ENCODE results near the gene MAML2.

MAML2 gene

DNA sequence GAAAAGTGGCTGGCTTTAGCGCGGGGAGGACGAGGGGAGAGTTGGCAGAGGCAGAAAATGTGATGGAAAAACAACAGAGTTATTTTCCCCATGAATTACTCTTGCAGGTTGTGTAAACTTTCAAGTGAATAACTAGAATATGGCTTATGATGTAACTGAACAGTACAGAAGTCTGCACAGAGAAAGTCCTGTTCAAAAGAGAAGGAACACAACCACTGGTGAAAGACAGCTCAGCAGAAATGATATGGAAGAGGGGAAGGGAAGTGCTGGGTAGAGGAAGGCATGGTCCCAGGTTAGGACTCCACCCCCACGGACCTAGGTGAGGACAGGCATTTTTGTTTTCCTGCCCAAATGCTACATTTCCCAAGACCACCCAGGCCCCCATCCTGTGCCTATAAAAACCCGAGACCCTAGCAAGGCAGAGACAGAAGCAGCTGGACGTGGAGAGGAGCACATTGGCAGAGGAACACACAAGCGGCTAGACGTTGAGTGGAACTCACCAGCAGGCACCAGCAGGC lies 77.7 kb downstream of the MAML2 start:
- no peak for DNase-seq

DNA sequence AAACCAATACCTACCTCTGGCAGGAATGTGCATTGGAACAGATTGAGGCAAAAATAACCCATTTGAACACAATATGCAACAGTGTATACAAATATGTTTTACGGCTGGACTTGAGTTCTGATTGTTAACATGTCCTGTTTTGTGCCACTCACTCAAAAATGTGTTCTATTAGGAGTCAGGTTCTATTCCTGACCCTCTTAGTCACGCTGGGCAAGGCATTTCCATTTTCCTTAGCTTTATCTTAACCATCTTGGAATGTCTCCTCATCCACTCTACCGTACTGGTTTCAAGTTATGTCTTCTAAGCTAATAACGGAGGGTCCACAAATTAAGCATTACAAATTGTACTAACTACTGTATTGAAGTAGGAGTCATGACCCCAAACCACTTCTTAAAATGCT lies 78.6 kb downstream of the MAML2 start:
- DNase-seq, result no peak

DNA sequence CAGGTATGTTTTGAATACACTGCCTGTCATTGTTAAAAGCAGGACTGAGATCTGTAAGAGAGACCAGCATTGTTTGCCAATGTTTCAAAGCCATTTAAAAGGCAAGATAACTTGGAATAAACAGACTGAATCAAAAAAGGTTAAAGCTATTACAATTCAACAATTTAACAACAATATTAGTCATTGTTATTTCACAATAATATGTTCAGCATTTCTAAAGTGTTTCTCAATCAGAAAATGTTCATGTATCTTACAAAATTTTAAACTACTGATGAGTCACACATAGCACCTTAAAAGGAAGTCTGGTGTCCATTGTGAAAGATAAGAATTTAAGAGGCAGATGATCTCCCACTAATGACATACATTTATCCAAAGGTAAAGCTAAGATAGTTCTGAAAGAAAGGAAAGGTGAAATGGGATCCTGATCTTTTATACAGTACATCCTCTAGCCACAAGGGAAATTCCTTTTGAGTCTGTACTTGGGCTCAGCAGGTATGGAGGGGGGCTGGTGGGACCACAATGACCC lies 79.7 kb downstream of the MAML2 start:
- no peak for DNase-seq

DNA sequence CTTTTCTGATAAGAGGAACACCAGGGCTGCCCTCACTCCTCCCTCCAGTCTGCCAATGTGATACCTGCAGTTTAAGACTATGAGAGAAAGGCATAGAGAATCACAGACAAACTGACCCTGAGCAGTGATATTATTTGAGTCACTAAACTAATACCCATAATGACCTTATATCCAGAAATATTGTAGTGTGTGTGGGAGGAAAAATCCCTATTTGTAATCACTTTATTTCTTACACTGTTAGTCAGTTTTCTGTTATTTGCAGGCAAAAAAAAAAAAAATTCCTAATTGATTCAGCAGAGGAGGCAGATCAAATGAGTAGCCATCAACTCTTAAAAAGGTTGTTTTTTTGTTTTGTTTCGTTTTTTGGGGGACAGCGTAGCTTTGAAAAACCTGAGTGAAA lies 82.5 kb downstream of the MAML2 start:
- no peak for DNase-seq

DNA sequence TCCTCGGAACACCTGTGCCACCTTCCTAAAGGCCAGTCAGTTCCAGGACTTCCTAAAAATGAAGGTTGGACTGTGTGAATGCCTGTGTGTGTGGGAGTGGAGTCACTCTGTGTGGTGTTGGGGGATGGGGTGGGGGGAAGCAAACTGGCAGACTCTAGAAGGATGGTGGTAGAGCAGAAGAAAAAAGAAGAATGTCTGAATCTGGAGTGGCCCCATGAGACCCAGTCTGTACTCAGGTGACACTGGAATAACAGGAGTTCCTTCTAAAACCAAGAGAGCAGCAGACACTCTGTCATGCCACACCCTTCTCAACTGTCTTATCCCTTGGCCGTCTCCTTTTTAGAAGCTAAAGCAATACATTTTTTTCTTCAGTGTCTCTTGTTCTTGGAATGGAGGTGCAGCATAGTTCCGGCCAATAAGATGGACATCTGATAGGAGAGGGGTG lies 82.9 kb downstream of the MAML2 start:
- no peak for DNase-seq

DNA sequence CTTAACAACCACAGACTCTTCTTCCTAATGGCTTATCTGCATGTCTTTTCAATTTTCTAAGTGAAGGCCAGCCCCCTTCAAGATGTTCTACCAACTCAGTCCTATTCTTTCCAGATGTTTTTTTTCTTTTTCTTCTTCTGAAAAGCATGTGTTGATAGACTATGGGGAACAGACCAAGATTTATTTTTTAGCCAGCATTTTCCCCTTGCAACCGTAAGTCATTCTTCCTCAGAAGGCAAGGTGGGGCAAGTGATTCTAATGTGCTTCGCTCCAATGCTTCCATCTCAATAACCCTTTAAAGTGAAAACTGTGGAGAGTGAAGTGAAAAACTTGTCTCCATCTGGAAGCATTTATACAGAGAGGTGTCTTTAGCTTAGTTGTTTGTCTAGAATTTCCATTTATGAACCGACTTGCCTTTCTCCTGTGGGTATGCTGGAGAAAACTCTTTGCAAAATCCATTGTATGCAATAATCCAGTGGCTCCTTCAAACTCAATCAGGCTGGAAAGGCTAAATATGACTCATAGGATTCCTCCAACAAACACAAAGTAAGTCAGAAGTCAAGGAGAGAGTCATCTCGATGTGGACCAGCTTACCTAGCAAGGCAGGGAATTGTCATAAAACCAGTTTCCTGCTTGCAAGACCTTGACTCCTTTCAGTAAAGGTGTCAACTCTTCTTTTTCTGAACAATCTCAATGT lies 83.7 kb downstream of the MAML2 start:
- DNase-seq, result no peak

DNA sequence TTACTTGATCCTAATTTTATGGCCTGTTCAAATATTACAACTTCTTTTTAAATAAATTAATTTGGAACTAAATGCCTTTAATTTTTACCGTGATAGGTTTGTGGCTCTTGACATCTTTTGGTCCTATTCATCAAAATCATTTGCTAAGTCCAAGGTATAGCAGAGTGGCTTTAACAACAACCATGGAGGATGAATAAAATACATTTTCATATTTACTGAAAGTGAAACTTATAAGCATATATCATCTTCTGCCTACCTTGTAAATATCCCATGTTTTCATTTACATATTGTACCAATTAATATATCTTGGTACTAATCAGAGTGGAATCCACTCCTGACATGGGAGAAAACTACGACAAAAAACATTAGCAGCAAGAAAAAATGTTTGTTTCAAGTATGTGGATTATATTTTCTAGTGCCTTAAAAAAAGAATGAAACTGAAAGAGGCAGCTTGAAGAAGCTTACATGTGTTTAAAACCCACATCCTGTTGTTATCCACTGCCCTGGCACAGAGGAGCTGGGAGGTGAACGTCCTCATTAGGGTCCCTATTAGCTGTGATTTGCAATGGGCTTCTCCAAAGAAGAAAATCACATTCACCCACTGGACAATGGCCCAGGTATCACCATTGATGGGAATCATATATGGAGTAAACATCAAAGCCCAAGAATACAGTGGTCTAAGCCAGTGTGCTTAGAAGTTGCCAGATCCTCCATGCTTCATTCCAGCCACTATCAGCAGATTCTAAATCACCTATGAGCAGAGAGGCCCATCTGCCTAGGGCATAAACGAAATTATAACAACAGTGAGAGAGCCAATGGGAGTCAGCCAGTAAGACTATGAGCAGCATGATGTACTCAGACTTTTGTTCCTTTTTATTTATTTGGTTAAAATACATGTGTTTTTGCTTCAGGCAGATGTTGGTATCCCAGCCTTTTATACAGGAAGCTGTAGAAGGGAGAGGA lies 84.7 kb downstream of the MAML2 start:
- no peak for DNase-seq

DNA sequence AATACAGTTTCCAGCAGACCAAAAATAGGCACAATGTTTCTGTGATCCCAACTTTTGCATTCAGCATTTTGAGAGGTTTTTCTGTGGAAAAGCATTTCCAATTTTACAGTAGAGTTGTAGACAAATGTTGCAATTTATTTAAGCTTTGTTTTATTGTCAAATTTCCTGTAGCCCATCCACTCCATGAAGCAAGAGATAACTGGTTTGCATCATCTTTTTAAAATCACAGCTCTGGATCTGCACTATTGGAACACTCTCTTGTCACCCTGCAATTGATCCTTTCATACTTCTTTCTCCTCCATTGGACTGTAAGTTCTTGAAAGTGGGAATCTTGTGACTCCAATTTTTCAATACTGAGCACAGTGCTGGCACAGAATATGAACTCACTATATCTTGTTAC lies 86.0 kb downstream of the MAML2 start:
- no peak for DNase-seq

DNA sequence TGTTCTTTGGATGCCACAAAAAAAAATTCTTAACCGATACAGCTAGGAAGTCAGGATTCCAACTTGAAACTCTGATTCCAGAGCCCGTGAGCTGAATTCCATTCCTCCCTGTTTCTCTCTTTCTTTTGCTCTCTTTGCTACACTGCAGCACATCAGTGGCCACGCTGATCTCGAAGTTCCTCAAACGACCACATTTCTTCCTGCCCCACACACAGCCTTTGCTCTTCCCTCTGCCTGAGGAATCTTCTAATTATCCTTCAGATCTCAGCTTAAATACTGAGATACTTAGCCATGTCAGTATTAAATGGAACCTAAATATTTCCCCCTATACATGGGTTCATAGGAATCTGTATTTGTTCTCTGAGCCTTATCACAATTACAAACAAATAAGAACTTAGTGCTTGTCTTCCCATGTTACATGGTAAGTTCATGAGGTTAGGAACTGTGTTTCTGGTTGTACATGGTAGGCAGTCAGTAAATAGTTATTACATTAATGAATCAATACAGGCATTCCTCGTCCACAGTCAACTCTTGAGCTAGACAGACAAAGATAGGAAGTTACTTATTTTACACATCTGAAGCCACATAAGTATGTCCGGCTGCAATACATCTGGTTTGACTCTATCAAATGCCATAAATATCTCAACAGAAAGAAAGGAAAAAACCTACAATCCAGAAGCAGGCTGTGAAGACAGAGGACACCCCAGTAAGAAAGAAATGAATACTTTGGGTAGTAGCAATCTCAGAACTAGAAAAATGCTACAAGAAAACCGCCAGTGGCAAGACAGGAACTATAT lies 86.6 kb downstream of the MAML2 start:
- DNase-seq, result peak in 1 of 2 donors; percentile 14

DNA sequence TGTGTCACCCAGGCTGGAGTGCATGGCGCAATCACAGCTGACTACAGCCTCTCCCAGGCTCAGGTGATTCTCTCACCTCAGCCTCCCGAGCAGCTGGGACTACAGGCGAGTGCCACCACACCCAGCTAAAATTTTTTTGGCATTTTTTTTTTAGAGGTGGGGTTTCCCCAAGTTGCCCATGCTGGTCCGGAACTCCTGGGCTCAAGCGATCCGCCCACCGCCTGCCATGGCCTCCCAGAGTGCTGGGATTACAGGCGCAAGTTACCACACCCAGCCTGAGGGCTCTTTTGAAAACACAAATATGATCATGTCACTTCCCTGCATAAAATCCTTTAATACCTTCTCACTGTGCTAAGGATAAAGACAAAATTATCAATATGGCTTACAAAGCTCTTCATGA lies 88.1 kb downstream of the MAML2 start:
- DNase-seq, result no peak

DNA sequence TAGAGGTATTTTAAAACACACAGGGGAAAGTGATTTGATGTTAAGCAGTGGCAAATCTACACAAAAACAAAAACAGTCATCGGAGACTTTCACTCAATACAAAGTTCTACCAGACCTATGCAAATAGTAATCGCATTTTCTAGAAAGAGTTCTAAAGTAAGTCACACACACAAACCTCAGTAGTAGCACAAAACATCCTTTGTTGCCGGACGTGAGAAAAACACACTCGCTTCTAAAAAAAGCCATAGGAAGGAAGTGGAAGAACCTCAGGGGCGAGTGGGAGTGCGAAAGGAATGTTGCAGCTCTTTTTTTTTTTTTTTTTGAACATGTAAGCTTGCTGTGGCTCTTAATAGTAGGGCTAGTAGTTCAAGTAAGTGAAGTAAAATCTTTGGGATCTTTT lies 88.9 kb downstream of the MAML2 start:
- no peak for DNase-seq

DNA sequence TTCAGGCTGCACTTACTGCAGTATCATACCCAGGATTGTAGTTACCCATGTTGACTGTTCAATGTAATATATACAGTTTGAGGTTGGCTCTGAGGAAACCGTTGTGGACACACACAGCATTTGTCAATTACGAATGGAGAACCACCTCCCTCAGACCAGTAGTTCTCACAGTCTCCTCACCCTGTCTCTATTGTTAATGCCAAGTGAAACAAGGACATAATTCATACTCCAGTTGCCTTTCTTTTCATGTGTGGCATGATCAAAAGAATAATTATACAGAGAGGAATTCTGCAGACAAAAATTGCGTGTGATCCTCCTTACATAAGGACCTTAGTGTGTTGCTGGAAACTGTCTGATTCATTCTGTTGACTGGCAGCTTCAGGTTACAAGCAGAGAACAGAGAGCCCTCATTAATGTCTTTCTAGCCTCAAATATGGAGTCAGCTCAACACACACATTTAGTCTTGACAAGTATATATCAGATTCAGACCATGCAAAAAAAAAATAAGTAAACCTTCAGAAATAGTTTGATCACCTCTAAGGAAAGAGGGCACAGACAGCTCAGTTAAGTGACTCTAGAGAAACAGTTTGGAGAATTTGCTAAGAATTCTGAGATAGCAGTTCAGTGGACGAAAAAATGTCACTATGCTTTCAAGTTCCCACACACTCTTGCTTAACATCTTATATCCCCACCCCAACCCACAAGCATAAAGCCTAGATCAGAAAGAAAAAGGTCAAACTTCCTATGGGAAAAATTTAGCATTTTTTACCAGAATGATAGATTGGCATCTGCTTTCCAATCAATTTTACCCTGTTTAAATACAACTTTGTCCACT lies 96.1 kb downstream of the MAML2 start:
- peak in 1 of 2 donors; percentile 36 for DNase-seq

DNA sequence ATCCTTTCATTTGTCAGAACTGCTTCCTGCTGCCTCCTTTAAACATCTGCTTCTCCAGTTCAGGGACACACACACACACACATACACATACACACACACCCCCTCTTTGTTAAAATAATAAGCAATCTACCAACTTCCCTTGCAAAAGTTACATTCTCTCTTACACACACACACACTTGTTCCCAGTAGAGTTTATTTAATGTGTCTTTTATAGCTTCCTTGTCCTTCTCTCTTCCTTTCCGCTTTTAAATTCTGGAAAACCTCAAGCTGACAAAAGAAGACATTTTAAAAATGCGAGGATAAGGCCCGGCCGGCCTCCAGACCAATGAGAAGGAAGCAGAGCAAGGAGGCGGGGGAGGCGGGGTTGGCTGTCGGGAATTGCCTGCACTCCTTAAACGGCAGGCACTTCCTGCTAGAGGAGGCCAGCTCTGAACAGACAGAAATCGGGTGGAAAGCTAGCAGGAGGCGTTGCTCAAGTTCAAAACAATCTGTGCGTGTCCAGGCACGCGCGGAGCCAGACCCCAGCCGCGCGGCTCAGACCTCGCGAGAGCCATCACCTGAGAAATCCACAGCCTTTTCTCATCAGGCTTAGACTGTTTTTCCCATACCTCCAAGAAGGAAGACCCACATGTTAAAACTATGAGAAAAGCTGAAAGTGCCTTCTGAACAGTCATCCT lies 99.9 kb downstream of the MAML2 start:
- peak; percentile 79 to 80 for DNase-seq

DNA sequence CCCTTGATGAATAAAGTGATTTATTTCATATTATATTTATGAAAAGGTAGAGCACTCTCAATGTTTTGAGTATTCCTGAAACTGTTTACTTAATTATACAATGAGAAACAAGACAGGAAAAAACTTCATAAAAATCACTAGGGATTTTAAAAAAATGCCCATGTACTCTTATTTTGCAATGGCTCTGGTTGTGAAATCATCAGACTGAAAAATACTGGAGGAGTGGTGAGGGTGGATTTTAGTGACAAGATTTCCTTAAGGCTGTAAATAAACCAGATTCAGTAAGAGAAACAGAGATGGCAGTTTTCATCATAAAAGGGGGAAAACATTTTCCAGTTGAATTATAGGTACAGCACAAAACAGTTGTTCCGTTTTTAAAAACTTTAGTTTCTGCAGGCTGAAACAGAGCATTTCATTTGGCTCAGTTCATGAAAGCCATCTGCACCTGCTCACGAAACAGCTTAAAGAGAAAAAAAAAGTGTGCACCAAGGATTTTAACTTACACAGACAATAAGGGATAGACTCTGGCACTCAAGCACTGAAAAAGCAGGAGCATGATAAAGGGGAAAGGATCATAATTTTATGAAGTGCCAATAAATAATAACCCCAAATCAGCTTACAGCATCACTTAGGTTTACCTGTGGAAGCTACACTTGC lies 100.7 kb downstream of the MAML2 start:
- no peak for DNase-seq

DNA sequence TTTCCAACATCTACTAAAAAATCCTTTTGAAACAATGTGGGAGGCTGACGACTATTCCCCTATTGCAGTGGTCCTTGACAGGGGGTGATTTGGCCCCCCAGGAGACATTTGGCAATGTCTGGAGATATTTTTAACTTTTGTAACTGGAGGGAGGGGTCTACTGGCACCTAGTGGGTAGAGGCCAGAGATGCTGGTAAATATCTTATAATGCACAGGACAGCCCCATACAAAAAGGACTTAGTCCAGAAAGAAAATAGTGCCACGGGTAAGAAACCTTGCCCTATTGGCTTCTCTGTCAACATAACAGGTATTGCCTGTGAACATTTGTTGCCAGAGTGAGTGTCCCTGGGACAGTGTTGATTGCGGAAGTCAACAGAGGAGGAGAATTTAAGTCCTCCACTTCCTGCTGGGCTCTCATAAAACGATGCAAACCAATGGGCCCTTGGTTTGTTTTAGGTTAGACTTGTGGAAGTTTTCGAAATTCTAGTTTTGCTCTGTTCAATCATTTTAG lies 101.6 kb downstream of the MAML2 start:
- no peak for DNase-seq

DNA sequence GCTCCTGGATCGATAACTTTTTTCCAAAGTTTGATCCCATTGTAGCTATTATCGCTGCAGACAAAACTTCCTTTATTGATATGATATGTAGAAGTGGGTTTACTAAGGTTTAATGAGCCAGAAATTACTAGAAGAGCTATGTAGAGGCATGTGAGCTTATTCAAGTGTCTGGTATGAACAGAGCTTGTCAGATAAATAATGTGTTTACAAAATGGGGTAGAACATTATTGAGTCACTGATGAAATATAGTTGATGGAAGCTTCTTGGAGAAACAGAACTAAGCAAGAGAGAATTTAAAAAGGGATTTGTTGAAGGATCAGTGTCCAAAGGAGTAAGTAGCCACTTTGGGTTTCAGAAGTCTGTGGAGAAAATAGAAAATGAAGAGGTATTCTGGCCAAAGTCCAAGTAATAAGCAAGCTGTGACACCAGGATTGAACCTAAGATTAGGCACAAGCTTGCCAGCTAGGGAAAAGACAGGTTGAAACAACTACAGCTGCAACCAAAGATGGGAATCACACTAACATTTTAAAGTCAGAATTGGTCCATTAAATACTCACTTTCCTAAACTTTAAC lies 104.3 kb downstream of the MAML2 start:
- DNase-seq, result no peak

DNA sequence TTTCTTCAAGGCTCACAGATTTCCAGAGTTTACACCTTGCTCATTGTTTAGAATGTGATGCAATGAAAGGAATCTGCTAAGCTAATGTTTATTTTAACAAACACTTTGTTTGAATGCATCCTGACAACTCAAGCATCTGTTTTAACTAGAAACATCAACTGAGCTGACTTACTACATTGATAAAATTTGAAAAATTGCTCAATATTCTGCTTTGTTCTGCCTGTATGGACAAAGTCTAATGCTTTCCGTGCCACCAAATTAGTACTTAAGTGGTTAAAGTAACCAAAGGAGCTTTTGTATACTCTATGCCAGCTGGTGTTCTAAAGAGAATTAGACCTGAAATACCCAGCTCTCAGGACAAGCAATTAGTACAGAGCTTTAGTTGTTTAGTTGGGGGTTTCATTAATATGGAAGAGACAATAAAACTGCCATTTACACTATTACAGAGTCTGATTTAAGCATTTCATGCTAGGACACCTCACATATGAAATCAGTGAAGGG lies 105.2 kb downstream of the MAML2 start:
- no peak for DNase-seq

DNA sequence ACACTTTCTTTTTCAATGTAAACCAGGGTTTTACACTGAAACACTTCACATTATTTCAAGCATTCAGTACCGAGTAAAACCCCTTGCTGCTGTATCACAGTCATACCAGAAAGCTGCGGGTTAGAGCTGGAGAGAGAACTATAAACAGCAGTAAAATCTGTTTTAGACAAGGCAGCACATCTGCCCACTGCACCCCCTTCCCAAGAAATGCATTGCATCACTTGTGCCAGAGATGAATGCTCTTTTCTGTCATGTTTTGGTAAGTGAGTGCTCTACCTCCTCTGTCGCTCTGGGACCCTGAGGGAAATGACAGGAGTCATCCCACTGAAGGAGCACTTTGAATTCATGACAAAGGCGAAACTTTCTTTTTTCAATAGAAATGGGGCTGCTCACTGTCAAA lies 107.2 kb downstream of the MAML2 start:
- no peak for DNase-seq

DNA sequence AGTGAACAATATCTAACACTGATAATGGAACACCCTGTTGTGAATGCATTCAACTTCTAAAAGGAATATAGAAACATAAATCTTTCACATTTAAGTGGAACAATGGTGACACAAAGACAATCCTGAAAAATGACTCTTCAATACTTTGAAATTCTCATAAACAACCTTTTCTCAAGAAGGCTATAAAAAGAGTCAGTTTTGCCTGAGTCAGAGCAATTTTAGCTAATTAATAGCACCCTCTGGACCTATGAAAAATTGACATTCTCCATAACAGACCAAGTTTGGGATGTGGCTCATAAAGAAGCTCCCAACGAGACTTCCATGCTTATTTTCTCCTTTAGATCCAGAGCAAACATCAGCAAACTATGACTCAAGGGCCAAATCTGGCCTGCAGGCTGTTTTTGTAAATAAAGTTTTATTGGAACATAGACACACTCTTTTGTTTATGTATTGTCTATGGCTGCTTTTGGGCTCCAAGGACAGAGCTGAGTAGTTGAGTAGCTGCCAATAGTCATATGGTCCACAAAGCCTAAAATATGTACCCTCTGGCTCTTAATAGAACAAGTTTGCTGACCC lies 108.0 kb downstream of the MAML2 start:
- DNase-seq, result no peak
